Activated T-helper 1 cell treated with anti-CD3 and anti-CD28 coated beads, Interleukin-2, amount 50 U/mL, for 16 hours (primary cell): ENCODE data around the gene ZFAND3.

Experiments
- DNase-seq, 2 donors: peaks; one replicate each; pipeline ENCODE4 v3.0.0-alpha.2; 2020; ENCODE audit warnings: low read depth in 1 of 2, low spot score in 1 of 2

ZFAND3 gene

DNA sequence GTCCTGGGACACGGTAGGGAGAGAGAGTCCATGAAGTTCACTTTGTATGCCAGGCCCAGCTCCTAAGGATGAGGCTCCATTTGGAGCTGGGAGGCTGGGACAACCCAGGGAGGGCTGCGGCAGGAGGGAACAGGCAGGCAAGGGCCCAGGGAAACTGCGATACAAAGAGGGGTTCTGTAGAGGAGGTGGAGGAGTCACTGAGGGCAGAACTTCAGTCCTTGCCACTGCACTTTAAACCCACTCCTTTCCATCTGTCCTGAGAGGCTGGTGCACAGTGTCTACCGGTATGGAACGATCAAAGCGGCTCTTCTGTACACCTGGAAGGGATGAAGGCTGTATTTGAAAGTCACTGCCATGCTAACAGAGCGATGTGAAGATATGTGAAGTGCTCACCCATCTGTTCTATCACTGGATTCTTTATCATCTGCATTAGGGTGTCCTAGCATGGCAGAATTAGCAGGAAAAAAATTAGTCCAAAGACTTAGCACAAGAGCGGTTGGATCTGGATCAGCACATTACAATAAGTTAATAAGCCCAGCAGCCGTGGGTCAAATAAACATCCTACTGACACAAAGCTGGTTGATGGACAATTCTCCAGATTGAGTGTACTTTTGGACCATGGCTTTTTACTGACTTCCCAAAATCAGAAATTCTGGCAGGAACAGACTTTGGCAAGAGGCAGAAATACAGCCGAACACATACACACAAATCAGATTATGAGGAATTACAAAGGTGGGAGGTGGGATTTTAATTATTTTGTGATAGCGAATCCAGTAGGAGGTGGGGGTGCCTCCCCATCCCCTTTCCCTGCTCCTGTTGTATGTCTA is 20.9 kb upstream of the ZFAND3 start:
- DNase-seq: no peak

DNA sequence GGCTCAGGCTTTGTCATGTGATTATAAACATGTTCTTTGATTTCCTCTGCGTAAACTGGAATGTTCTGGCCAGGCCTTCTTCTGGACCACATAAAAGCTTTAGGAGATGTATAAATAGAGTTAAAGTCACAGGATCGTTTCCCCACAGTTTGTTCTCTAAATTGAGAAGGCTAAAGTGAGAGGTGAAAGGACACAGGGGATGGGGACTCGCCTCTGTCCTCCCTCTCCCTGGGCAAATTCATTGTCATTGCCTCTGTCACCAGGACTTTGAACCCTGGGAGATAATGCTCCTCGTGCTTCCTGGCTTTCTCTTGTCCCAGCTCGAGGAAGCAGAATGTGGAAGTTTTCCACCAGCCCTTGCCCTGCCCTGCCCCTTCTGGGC is 20.3 kb upstream of the ZFAND3 start:
- DNase-seq: no peak

DNA sequence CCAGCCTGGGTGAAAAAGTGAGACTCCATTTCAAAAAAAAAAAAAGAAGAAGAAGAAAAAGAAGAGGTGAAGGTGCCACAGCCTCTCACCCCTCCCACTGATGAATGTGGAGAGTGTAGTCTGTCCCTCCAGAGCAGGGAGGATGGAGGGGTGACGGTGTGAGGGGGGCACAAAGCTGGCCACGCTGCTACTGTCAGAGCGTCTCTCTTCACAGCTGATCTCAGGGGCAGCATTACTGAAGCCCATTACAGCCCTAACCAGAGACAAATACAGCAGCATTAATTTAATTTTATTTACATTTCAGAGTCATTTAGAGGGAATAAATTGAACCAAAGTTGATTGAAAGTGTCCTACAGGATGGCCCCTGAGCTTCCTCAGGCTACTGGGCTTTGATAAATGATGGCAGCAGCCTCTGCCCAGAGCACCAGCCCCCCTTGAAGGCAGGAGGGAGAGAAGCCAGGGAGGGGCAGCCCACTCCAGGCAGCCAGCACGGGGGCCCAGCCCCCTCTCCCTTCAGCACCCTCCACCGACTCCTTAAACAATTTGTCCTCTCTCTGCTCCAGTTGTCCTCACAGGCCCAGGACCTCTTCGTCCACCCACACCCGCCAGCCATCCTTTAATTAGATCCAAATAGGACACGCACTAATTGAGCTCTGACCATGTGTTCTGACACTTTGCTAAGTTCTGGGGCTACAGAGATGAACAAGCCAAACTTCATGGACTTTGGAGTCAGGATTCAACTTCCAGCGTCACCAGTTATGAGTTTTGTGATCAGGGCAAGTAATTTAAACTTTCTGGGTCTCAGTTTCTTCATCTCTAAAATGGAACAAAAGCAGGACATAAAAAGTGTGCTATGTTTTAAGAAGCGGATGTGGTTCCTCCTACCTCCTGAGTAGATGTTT is 18.6 kb upstream of the ZFAND3 start:
- DNase-seq: no peak

DNA sequence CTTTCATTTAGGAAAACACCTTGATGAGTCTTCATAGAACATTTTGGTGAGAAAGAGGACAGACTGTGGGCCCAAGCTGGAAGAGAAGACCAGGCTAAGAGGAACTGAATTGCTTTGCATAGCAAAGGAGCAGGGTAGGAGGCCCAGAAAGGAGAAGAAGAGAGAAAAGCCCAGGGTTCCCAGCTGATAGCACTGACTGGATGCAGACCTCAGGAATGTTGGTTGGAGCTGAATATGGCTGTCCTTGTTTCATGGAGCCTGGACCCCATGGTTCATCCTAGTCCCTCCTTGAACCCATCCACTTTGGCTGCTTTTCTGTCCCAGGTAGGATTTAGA is 18.0 kb upstream of the ZFAND3 start:
- DNase-seq: no peak

DNA sequence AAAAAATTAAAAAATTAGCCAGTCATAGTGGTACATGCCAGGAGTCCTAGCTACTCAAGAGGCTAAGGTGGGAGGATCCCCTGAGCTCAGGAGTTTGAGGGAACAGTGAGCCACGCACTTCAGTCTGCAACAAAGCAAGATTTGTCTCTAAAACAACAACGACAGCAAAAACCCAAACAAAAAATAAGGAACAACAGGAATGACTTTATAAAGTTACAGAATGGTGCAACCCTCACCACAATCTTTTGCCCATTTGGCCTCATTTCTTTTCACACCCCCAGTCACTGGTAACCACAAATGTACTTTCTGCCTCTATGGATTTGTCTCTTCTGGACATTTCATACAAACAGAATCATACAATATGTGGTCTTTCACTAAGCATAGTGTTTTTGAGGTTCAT is 16.7 kb upstream of the ZFAND3 start:
- no peak for DNase-seq

DNA sequence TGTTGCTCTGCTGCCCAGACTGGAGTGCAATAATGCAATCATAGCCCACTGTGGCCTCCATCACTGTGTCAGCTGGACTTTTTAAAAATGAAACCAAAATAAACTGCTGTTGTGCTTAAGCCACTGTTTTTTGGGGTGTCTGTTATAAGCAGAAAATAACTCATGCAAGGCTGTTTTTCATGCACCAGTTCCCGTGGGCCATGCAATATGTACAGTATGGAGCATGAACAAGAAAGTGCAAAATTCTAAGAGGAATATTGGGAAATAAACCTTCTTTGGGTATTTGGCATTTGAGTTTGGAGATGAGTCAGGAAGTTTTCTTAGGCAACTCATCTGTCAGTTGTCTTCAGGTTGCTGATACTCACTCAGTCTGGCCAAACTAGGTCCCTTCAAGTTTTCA is 14.9 kb upstream of the ZFAND3 start:
- no peak for DNase-seq

DNA sequence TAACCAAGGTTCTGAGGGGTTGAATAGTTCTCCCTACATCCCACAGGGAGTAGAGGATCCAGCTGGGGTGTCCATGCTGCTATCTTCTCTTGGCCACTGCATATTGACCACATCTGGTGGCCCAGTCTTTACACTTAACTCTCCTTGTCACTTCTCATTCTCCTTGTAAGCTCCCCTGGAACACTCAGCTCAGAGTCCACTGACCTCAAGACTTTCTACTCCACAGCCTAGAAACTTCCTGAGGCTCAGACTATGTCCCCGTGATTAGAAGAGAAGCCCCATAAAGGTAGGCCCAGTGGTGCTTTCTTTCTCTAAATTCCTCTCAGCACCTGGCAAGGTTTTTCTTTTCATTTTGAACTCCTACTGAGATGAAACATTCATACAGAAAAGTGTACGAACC is 13.3 kb upstream of the ZFAND3 start:
- DNase-seq: no peak

DNA sequence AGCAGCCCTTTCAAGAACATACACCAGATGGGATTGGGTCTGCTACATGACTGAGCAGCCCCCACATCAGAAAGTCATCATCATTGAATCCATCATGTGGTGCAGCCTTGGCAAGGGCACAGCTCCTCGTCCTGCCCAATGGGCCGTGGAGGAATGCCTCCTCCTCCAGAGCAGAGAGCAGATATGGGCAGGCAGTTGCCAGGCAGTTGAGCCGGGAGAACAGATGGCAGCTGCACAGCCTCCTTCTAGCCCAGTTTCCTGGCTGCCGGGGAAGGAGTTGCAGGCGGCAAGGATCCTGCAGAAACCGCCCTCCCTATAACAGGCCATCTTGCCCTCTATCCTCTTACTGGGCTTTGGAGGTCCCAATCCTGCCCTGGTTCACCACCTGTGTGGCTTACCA is 11.9 kb upstream of the ZFAND3 start:
- no peak for DNase-seq

DNA sequence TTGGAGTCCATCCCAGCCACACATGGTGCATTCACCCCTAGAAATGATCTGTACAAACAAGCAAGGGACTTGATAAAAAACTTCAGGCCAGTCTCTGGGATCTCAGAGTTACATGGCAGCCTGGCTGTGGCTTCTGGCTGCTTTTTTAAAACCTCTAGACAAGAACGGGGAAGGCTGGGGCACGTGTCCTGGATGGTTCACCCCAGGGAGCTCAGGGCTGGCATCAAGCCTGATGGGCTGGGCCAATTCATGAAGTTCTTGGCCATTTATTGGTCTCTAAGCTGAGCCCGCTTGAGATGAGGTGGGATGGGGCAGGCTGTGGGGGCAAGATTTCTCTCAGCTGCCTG is 10.4 kb upstream of the ZFAND3 start:
- DNase-seq: no peak

DNA sequence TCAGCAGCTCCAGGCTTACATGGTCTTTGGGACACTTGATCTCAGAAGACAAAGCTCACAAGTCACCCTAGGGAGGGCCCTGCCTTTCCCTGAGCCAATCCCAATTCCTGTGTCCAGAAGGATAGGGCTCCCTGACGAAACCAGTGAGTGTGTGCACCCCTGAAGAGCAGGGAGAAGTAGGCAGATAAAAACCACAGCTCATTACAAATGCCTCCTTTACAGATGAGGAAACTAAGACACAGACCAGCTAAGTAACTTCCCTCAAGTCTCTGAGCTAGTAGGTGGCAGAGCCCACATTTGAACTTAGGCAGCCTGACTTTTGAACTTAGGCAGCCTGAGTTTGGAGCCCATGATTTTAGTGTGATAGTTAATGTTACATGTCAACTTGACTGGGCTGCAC is 6.7 kb upstream of the ZFAND3 start:
- no peak for DNase-seq

DNA sequence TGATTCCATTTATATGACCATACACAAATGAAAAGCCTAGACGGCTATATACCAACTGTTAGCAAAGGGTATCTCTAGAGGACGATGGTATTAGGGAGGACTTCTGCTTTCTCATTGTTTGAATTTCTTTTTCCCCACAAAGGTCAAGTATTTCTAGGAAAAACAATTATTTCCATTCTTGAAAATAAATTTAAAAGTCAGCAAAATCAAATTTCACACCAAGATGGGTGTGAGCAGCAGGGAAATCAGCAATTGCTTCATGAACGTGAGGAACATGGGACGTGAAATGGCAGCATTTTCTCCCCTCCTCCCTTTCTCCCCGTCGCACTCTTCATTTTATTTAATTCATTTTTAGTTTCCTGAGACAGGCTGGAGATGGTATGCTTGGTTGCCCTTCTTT is 5.2 kb upstream of the ZFAND3 start:
- no peak for DNase-seq

DNA sequence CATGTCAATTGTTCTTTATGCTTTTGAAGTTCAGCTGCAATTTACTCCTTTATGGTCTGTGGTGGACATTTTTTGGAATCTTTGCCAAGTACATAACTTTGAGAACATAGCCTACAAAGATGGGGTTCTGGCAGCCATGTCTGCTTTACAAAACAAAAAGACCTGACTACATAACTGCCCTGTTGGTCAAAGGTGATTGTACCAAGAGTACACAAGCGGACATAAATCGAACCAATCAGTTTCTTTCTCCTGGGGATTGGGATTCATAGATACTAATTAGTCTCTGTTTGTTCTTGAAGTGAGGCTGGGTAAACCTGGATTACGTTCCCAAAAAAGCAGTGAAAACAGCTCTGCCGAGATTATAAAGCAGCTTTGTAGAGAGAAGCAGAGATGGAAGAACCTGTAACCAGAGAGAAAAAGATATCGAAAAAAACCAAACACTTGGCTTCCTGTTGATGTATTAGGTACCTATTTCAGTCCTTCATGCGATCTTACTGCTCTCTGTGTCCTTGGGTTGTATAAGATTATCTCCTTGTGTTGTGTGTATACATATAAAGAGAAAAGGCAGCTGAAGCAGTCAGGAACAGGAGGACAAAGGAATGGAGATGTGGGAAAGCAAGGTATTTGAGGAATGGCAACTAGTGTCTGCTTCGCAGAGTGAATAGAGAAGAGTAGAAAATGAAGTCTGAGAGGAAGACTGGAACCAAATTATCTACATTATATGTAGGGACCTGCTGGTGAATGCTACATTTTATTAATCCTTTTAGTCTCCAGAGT is 2.7 kb upstream of the ZFAND3 start:
- DNase-seq: no peak

DNA sequence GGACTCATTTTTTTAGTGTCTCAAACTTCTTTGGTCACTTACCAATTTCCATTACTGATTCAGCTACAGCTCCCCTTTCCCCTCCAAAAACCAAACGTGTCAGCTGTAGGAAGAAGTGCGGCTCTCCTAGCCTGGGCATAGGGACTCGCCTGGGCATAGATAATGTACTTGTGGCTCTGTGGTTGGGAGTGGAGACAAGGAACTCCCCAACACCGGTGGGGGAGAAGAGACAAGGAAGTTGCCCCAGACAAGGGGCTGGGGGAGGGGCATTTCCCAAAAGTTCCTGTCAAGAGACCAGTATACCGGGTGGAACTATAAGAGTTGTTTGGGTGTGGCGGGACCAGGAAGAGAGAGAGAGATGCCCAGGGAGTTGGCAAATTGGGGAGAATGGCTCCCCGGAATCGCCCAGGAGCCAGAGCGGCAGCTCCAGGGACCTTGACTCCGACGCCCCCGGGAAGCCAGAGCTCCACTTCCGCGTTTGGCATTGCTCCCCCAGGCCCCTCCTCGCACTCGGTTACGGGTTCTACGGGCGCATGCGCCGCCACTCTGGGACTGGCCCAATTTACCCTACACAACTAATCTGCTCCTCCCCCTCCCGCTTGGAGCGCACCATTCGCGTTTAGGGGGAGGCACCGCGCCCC is 871 bp upstream of the ZFAND3 start:
- DNase-seq: peak; percentile 91 to 94

DNA sequence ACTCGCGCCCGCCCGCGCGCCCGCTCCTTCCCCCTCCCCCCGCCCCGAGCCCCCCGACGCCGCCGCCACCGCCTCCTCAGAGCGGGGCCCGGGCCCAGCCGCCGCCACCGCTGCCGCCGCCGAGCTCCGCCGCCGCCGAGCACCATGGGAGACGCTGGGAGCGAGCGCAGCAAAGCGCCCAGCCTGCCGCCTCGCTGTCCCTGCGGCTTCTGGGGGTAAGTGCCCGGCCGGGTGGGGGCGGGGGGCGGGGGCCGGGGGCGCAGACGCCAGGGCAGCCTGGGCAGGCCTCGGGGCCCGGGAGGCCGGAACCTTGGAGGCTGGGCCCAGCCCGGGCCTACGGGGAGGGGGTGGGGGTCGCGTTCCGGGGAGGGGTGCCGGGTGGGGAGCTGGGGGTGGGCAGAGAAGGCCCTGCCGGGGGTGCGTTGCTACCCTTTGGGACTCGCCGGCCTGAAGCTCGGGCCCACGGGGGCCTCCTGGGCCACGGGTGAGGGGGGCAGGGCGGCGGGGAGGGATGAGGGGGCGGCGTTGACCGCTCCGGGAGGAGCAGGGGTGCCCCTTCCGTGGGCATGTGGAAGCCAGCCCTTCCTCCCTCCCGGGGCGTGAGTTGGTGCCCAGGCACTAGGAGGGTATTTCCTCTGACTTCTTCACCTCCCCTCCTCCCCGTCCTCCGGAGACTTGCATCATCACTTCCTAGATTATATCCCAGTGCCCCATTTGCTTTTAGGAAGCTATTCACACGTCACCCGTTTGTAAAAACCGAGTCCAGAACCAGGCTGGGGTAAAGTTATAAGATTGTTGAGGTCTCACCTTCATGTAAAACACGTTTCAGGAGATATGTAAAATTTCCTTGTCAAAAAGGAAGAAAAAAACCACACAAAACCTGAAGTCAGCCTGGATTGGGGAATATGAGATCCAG is 533 bp downstream of the ZFAND3 start:
- DNase-seq: peak; percentile 5 to 30

DNA sequence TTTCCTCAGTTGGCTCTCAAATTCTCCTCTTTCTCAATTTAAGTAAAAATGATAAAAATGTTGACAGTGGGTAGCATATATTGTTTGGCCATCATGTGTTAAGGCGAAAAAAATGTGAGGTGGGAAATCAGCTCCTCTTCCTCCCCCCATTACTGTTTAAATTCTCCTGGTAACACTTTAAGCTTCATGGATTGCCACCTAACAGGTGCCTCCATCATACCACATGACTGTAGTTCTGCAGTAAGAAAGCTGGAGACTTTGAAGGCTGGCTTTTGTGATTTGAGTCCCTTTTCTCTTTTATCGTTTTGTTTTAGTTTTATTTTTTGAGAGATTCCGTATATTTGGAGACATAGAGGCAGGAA is 1.2 kb downstream of the ZFAND3 start:
- DNase-seq: no peak

DNA sequence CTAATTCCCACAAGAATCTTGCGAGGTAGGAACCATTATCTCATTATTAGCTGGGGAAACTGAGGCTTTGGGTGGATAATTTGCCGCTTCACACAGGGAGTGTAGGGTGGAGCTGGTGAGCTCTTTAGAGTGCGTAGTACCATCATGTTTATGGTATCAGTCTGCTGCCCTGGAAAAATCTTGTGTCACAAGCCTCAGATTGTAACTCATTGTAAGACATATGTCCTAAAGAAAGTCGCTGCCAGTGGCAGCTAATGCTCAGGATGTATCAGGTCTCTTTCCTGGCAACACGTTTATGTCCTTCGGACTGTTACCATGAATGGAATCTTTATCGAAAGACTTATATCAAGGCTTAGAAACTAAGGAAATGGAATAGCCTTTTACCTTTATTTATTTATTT is 1.9 kb downstream of the ZFAND3 start:
- DNase-seq: no peak

DNA sequence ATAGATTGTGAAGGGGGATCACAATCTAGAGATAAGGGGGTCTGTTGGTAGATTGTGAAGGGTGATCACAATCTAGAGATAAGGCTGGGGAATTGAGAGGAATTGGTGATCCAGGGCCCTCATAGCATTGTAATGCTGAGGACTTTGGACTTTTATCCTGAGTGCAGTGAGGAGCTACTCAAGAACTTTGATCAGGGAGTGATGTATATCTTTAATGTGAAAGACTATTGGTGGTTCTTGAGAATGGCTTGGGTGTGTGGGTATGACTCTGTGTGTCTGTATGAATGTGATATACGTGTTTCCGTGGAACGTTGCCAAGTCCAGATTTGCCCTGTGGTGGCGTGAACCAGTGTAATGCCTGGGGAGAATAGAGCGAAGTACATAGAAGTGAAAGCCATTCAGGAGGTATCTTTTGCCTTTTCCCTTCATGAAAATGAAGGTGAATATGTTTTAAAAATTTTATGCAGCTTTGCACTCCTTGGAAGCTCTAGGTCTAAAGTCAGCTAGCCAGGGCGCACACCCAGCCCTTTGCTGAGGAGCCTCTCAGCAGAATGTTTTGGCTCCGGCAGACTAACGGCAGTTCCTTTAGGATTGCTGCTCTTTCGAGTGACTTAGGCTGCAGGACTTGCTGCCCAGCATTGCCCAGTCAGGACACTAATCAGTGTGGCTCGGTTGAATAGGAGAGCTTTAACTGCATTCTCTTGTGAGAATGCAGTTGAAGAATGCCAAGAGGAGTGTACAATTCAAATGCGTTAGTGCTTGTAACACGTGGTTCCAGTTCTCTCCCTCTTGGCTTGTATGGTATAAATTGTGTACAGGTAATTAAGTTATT is 3.5 kb downstream of the ZFAND3 start:
- DNase-seq: no peak

DNA sequence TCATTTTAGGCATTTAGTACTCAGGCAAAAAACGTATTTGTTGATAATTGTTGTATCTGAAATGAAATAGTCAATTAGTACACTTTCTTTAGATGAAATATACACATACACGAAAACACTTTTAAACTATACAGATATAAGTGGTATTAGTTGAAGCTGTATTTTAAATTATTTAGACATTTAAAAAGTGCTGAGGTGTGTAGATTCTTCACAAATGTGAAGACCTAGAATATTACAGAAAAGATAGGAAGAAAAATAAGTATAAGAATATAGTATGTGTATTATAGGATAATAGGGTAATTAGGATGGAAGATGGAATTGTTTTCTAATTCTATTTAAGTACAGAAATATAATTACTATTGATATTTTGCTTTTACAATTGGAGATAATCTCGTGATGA is 4.6 kb downstream of the ZFAND3 start:
- DNase-seq: no peak

DNA sequence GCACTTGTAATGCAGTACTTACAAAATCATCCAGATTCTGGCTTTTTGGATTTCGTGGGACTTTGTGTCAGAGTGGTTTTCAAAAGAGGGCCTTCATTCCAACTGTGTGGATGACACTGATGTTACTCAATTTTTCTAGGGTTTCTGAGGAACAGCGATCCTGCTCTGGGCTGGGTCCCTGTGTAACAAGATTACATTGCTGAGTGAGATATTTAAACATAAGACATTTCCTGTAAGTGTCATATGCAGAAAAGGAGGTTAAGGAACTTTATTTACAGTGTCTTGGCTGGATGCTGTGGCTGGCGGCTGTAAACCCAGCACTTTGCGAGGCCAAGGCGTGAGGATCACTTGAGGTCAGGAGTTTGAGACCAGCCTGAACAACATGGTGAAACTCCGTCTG is 6.7 kb downstream of the ZFAND3 start:
- no peak for DNase-seq

DNA sequence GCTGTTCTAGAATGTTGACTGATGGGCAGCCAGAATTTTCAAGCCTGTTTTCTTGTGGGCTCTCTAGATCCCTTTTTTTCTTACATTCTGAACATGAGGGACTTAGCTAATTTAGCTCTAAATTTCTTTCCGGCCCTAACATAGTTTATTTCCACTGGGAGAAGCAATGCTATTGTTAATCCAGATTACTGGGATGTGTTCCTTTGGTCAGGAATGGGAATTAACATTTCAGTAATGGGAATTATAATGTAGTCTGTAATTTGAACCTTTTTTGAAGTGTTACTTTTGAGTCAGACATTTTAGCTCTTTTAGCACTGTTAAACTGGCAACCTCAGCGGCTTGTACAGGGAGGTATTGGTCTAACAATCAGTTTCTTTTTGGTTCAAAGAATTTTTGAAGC is 7.5 kb downstream of the ZFAND3 start:
- no peak for DNase-seq
